Endothelial cell of umbilical vein (primary cell): ENCODE results near the gene PDE6B.

ENCODE experiments used
- EZH2 ChIP-seq: IDR thresholded peaks from 2 replicates; pipeline ENCODE4 v1.6.1; 2012; ENCODE audit warnings: borderline replicate concordance, low read depth, mild to moderate bottlenecking, moderate library complexity, low read length, inconsistent platforms; ENCODE audit not compliant: severe bottlenecking
- GATA2 ChIP-seq: IDR thresholded peaks from 2 replicates; pipeline ENCODE4 v1.7.0; 2011; ENCODE audit warnings: low read depth, mild to moderate bottlenecking, moderate library complexity, mixed read lengths, low read length; ENCODE audit not compliant: insufficient read length, insufficient read depth
- MAX ChIP-seq: IDR thresholded peaks from 2 replicates; pipeline ENCODE4 v1.6.1; 2011; ENCODE audit not compliant: insufficient read depth, insufficient read length
- MYC ChIP-seq: IDR thresholded peaks from one replicate; pipeline ENCODE4 v1.6.1; 2011; ENCODE audit warnings: mild to moderate bottlenecking, low read depth, low read length
- POLR2A ChIP-seq: IDR thresholded peaks from 2 replicates; pipeline ENCODE4 v1.6.1; 2012; ENCODE audit warnings: low read depth, mild to moderate bottlenecking, control low read depth, low read length
- POLR2AphosphoS5 ChIP-seq: IDR thresholded peaks from 2 replicates; pipeline ENCODE4 v1.6.1; 2012; ENCODE audit warnings: low read depth, mild to moderate bottlenecking, control low read depth, low read length, moderate library complexity; ENCODE audit not compliant: insufficient read depth
- TF ChIP-seq, protein P1 (sequence below), 2 donors: IDR thresholded peaks; 1 replicate in 1 of 2; 2 replicates in 1 of 2; pipeline ENCODE4 v1.5.1; 2011; ENCODE audit warnings: low read length in 2 of 2, mild to moderate bottlenecking in 2 of 2, moderate library complexity in 2 of 2, control low read depth in 1 of 2, inconsistent platforms in 1 of 2, low read depth in 1 of 2; ENCODE audit not compliant: insufficient read depth in 1 of 2; ENCODE audit errors: extremely low read depth in 1 of 2

DNA sequence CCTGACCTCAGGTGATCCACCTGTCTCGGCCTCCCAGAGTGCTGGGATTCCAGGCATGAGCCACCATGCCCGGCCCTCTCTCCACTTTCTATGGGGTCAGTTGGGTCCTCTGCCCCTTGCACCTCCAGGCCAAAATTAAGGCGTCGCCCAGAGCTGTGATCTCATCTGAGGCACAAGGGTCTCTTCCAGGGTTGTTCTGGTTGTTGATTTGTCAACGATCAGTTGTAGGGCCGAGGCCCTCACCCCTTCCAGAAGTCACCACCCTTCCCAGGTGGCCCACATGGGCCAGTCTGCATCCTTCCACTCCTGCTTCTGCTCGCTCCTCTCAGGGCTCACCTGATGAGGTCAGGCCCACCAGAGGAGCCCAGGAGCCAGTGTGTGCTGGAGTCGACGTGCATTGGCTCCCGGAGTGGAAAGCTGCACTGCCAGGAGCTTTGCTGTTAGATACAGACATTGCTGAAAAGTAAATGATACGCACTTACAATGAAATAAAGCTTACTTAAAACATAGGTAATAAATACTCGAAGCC is 35.0 kb upstream of the PDE6B start:
- TF ChIP-seq GATA2, result no peak
- TF ChIP-seq POLR2AphosphoS5, result no peak
- TF ChIP-seq POLR2A, result no peak
- no peak for TF ChIP-seq EZH2
- no peak for TF ChIP-seq MAX
- TF ChIP-seq, protein P1, sequence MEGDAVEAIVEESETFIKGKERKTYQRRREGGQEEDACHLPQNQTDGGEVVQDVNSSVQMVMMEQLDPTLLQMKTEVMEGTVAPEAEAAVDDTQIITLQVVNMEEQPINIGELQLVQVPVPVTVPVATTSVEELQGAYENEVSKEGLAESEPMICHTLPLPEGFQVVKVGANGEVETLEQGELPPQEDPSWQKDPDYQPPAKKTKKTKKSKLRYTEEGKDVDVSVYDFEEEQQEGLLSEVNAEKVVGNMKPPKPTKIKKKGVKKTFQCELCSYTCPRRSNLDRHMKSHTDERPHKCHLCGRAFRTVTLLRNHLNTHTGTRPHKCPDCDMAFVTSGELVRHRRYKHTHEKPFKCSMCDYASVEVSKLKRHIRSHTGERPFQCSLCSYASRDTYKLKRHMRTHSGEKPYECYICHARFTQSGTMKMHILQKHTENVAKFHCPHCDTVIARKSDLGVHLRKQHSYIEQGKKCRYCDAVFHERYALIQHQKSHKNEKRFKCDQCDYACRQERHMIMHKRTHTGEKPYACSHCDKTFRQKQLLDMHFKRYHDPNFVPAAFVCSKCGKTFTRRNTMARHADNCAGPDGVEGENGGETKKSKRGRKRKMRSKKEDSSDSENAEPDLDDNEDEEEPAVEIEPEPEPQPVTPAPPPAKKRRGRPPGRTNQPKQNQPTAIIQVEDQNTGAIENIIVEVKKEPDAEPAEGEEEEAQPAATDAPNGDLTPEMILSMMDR (IDR thresholded peaks at IDR 0.05; ENCODE audit: extremely low read depth in 1 of 2, insufficient read depth in 1 of 2, low read depth in 1 of 2, low read length in 2 of 2), result no peak
- no peak for TF ChIP-seq MYC
